B cell (primary cell): ENCODE data around the gene TPRN. TPM values are rescaled to one million over a fixed set of nuclear protein-coding genes. Genes with fewer than 3 reads are reported as not detected.

Experiments used
- ATAC-seq: fragments of 200-7000 bp; cut with Tn5 transposase; one replicate; pipeline ENCODE4 v1.10.0; 2021; ENCODE audit warnings: low read depth, mild to moderate bottlenecking, moderate number of reproducible peaks, moderate library complexity
- CTCF ChIA-PET: fragments of 350-600 bp; sonication (Branson Sonifier 250); formaldehyde crosslinking; loops from one replicate; lab custom pipeline; 2021; ENCODE audit warnings: antibody characterized with exemption, inconsistent platforms; lab: Charles Lee
- POLR2A ChIA-PET: fragments of 350-600 bp; sonication (Branson Sonifier 250); formaldehyde crosslinking; loops from one replicate; lab custom pipeline; 2021; ENCODE audit warnings: antibody characterized with exemption; lab: Charles Lee
- DNase-seq: peaks from one replicate; pipeline ENCODE4 v3.0.0; 2013
- H2AFZ ChIP-seq: 2 replicates; pipeline ENCODE4 v1.6.1; 2012; ENCODE audit warnings: mild to moderate bottlenecking, low read depth, low read length; ENCODE audit not compliant: insufficient read depth, poor library complexity, severe bottlenecking
- H3K27ac ChIP-seq, 2 donors: 1 replicate in 1 of 2; 2 replicates in 1 of 2; pipeline ENCODE4 v1.5.1; 2012 to 2013; ENCODE audit warnings: low read length in 2 of 2, mild to moderate bottlenecking in 2 of 2, moderate library complexity in 1 of 2
- H3K27me3 ChIP-seq, 4 experiments: fragments of 200-600 bp in 1 of 4; sonication (generic) in 1 of 4; replicated peaks in 1 of 4; 1 replicate in 2 of 4; 2 replicates in 2 of 4; pipeline versions ENCODE4 v1.6.1 to v1.7.0; 2013 to 2016; ENCODE audit warnings: low read length in 3 of 4, mild to moderate bottlenecking in 2 of 4, mixed read lengths in 1 of 4, moderate library complexity in 1 of 4; ENCODE audit not compliant: insufficient read depth in 4 of 4, control insufficient read depth in 3 of 4; ENCODE audit errors: control extremely low read depth in 1 of 4
- H3K36me3 ChIP-seq, 2 experiments: replicated peaks in 1 of 2; 1 replicate in 1 of 2; 2 replicates in 1 of 2; pipeline versions ENCODE4 v1.6.1 to v1.7.1; 2013; ENCODE audit warnings: low read length in 1 of 2; ENCODE audit not compliant: insufficient read depth in 2 of 2, control insufficient read depth in 1 of 2; ENCODE audit errors: control extremely low read depth in 1 of 2, extremely low read depth in 1 of 2
- H3K4me1 ChIP-seq, 2 donors: fragments of 200-600 bp in 1 of 2; sonication (generic) in 1 of 2; 1 replicate in 1 of 2; 2 replicates in 1 of 2; pipeline versions ENCODE4 v1.5.1 to v1.6.1; 2013 to 2017; ENCODE audit warnings: low read length in 2 of 2; ENCODE audit not compliant: control insufficient read depth in 2 of 2, insufficient read depth in 2 of 2
- H3K4me2 ChIP-seq: replicated peaks from 2 replicates; pipeline ENCODE3; 2012; ENCODE audit warnings: mild to moderate bottlenecking, low read depth, low read length; ENCODE audit not compliant: poor library complexity, severe bottlenecking
- H3K4me3 ChIP-seq, 5 experiments: fragments of 200-600 bp in 1 of 5; sonication (generic) in 1 of 5; 1 replicate in 3 of 5; 2 replicates in 2 of 5; pipeline versions ENCODE4 v1.5.1 to v1.7.0; 2011 to 2016; ENCODE audit warnings: low read length in 4 of 5, mild to moderate bottlenecking in 4 of 5, low read depth in 2 of 5, control low read depth in 1 of 5, moderate library complexity in 1 of 5; ENCODE audit not compliant: insufficient read depth in 1 of 5; ENCODE audit errors: control extremely low read depth in 1 of 5, extremely low read depth in 1 of 5
- H3K79me2 ChIP-seq: fragments of 200-600 bp; sonication (generic); one replicate; pipeline ENCODE4 v1.6.0; 2016; ENCODE audit warnings: low read length; ENCODE audit not compliant: control insufficient read depth, insufficient read depth
- H3K9ac ChIP-seq: fragments of 200-600 bp; sonication (generic); 2 replicates; pipeline ENCODE4 v1.6.1; 2017; ENCODE audit warnings: mild to moderate bottlenecking, low read length, moderate library complexity
- H3K9me3 ChIP-seq, 3 donors: one replicate each; pipeline versions ENCODE4 v1.6.1 to v1.7.1; 2013; ENCODE audit warnings: low read length in 2 of 3; ENCODE audit not compliant: control insufficient read depth in 2 of 3, insufficient read depth in 1 of 3; ENCODE audit errors: control extremely low read depth in 1 of 3
- H4K20me1 ChIP-seq: 2 replicates; pipeline ENCODE4 v1.6.0; 2012; ENCODE audit warnings: mild to moderate bottlenecking, low read length; ENCODE audit not compliant: insufficient read depth, control insufficient read depth, poor library complexity, severe bottlenecking
- H3K27ac Mint-ChIP-seq: one replicate; pipeline ENCODE4 v1.8.0; 2021; ENCODE audit warnings: mixed read lengths
- H3K27me3 Mint-ChIP-seq: one replicate; pipeline ENCODE4 v1.8.0; 2021; ENCODE audit warnings: mixed read lengths
- H3K4me1 Mint-ChIP-seq: one replicate; pipeline ENCODE4 v1.8.0; 2021; ENCODE audit warnings: mixed read lengths
- H3K4me3 Mint-ChIP-seq: one replicate; pipeline ENCODE4 v1.8.0; 2021; ENCODE audit warnings: mixed read lengths
- H3K9me3 Mint-ChIP-seq: one replicate; pipeline ENCODE4 v1.8.0; 2022; ENCODE audit warnings: mixed read lengths; ENCODE audit not compliant: insufficient read depth
- EZH2 ChIP-seq: IDR thresholded peaks from 2 replicates; pipeline ENCODE4 v1.6.1; 2012; ENCODE audit warnings: borderline replicate concordance, low read depth, mild to moderate bottlenecking, moderate library complexity, low read length; ENCODE audit not compliant: insufficient read depth, poor library complexity, severe bottlenecking
- WGBS: methylation state at CpG from one replicate; pipeline ENCODE4 v1.1.5; 2013; ENCODE audit warnings: missing lambda C conversion rate; ENCODE audit not compliant: insufficient coverage; 5-methylcytosine and 5-hydroxymethylcytosine counted together
- intact Hi-C: fragments of 100-400 bp; cut with micrococcal nuclease; formaldehyde crosslinking; loops from one replicate; pipeline ENCODE4 v1.10.0; 2022
- polyA plus RNA-seq: library from polyadenylated mRNA; depleted of rRNA; stranded (reverse); fragments of >200 nt; gene quantifications from 2 replicates; pipeline ENCODE4 v1.2.3, GENCODE V29; 2012
- total RNA-seq, 2 donors: library from RNA; stranded (reverse); fragments of 120-200 nt in 1 of 2; gene quantifications; 1 replicate in 1 of 2; 2 replicates in 1 of 2; pipeline versions ENCODE4 v1.2.3 to v1.2.4, GENCODE V29; 2013 to 2022
- TF ChIP-seq, protein P1 (sequence below): fragments of 200-600 bp; IDR thresholded peaks from one replicate; pipeline ENCODE4 v1.8.0; 2022; ENCODE audit warnings: antibody characterized with exemption, mild to moderate bottlenecking

The TPRN gene
- total and polyA plus RNA-seq, 2 donors (not counting 1 experiment from before 2014, with no cell fraction given), result 5.7 to 16.3 TPM

DNA sequence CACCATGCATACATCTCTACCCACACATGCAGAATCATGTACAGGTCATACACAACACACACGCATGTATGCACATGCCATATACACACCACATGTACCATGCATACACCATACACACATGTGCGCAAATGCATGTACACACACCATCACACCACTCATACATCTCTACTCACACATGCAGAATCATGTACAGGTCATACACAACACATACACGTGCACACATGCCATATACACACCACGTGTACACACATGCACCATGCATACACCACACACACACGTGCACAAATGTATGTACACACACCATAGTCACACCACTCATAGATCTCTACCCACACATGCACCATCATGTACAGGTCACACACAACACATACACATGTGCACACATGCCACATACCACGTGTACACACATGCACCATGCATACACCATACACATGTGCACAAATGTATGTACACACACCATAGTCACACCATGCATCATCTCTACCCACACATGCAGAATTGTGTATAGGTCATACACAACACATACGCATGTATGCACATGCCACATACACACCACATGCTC, 47.6 kb downstream of the TPRN start:
- H3K27ac Mint-ChIP-seq, result no peak overlapping the region
- H3K4me3 Mint-ChIP-seq, result no peak overlapping the region
- H3K27me3 Mint-ChIP-seq, result peaks cover 23% of the 10 kb centered on the region
- Histone ChIP-seq H3K9me3 (peaks cover 0 to 45% (median 0%) of the 10 kb centered on the region in 3 donors), H3K79me2 (no peaks in the 10 kb centered on the region), H3K4me3 (no peak overlapping the region), H3K36me3 (no peaks in the 10 kb centered on the region), H4K20me1 (no peaks in the 10 kb centered on the region), H3K4me2 (no peak overlapping the region), H3K4me1 (peaks cover 13 to 26% of the 10 kb centered on the region in 2 donors), H3K27ac (no peak overlapping the region), H3K9ac (no peak overlapping the region), H3K27me3 (peaks cover 0 to 29% (median 12%) of the 10 kb centered on the region in 4 experiments), H2AFZ (no peak overlapping the region)
- POLR2A ChIA-PET, result no interaction called here
- DNase-seq, result no peak
- intact Hi-C loops, result no loop called here
- H3K4me1 Mint-ChIP-seq, result peaks cover 22% of the 10 kb centered on the region
- no peak for ATAC-seq
- CTCF ChIA-PET, result no interaction called here
- no peaks in the 10 kb centered on the region for H3K9me3 Mint-ChIP-seq
- TF ChIP-seq, protein P1, sequence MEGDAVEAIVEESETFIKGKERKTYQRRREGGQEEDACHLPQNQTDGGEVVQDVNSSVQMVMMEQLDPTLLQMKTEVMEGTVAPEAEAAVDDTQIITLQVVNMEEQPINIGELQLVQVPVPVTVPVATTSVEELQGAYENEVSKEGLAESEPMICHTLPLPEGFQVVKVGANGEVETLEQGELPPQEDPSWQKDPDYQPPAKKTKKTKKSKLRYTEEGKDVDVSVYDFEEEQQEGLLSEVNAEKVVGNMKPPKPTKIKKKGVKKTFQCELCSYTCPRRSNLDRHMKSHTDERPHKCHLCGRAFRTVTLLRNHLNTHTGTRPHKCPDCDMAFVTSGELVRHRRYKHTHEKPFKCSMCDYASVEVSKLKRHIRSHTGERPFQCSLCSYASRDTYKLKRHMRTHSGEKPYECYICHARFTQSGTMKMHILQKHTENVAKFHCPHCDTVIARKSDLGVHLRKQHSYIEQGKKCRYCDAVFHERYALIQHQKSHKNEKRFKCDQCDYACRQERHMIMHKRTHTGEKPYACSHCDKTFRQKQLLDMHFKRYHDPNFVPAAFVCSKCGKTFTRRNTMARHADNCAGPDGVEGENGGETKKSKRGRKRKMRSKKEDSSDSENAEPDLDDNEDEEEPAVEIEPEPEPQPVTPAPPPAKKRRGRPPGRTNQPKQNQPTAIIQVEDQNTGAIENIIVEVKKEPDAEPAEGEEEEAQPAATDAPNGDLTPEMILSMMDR, result no peak
- no peak for TF ChIP-seq EZH2
- 89% methylated on average over 7 of the region's 7 CpGs for WGBS

DNA sequence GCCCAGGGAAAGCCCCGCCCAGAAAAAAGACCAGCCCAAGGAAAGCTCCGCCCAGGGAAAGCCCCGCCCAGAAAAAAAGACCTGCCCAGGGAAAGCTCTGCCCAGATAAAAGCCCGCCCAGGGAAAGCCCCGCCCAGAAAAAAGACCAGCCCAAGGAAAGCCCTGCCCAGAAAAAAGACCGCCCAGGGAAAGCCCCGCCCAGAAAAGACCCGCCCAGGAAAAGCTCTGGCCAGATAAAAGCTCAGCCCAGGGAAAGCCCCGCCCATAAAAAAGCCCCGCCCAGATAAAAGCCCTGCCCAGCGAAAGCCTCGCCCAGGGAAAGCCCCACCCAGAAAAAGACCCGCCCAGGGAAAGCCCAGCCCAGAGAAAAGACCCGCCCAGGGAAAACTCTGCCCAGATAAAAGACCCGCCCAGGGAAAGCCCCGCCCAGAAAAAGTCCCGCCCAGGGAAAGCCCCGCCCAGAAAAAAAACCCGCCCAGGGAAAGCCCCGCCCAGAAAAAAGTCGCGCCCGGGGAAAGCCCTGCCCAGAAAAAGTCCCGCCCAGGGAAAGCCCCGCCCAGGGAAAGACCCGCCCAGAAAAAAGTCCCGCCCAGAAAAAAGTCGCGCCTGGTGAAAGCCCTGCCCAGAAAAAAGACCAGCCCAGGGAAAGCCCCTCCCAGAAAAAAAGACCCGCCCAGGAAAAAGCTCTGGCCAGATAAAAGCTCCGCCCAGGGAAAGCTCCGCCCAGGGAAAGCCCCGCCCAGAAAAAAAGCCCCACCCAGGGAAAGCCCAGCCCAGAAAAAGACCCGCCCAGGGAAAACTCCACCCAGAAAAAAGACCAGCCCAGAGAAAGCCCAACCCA, 49.7 kb downstream of the TPRN start:
- WGBS, result 22% methylated on average over 25 of the region's 34 CpGs
- ATAC-seq (peak; percentile 55), DNase-seq (peak; percentile 77)
- no peaks in the 10 kb centered on the region for H3K36me3 ChIP-seq
- peaks cover 0 to 13% of the 10 kb centered on the region in 2 donors for H3K4me1 ChIP-seq
- TF ChIP-seq, protein P1, result no peak
- TF ChIP-seq EZH2, result no peak
- peak overlapping the region; percentile 11 to 84 for H3K27ac ChIP-seq
- H3K9ac ChIP-seq, result no peak overlapping the region
- no peaks in the 10 kb centered on the region for H3K9me3 Mint-ChIP-seq
- no peaks in the 10 kb centered on the region for H4K20me1 ChIP-seq
- intact Hi-C loops, result no loop called here
- H3K4me1 Mint-ChIP-seq, result peaks cover 9% of the 10 kb centered on the region
- peaks cover 0 to 25% (median 0%) of the 10 kb centered on the region in 3 donors for H3K9me3 ChIP-seq
- H2AFZ ChIP-seq, result no peak overlapping the region
- ChIA-PET POLR2A (interaction anchor here (0.6 to 1.2 kb wide), 7 partner anchors 19 to 431 kb away, joined by 3 to 15 read pairs (median 4); partner anchors contain the start of genes LRRC26 and UAP1L1), CTCF (no interaction called here)
- H3K4me2 ChIP-seq, result peak overlapping the region; percentile 33
- H3K27me3 Mint-ChIP-seq, result peaks cover 17% of the 10 kb centered on the region
- H3K27me3 ChIP-seq, result peaks cover 0 to 21% (median under 1%) of the 10 kb centered on the region in 4 experiments
- no peak overlapping the region for H3K4me3 ChIP-seq
- peak overlapping the region; percentile 61 for H3K27ac Mint-ChIP-seq
- no peak overlapping the region for H3K4me3 Mint-ChIP-seq
- no peaks in the 10 kb centered on the region for H3K79me2 ChIP-seq
